Liver (tissue), 3 donors: ENCODE results near the gene PVALEF.

Source experiments
- EGR1 ChIP-seq, 2 donors: IDR thresholded peaks; 2 replicates each; pipeline ENCODE4 v1.6.1; 2016 to 2018; ENCODE audit warnings: antibody characterized with exemption in 2 of 2, low read depth in 2 of 2
- HNF4G ChIP-seq: IDR thresholded peaks from 2 replicates; pipeline ENCODE4 v1.6.1; 2016; ENCODE audit warnings: antibody characterized with exemption
- JUND ChIP-seq, 2 donors: IDR thresholded peaks; 2 replicates each; pipeline ENCODE4 v1.6.1; 2016; ENCODE audit warnings: antibody characterized with exemption in 2 of 2
- MAX ChIP-seq: IDR thresholded peaks from 2 replicates; pipeline ENCODE4 v1.6.1; 2016; ENCODE audit warnings: antibody characterized with exemption
- NR2F2 ChIP-seq: IDR thresholded peaks from 2 replicates; pipeline ENCODE4 v1.6.1; 2016; ENCODE audit warnings: antibody characterized with exemption
- RAD21 ChIP-seq, 2 donors: IDR thresholded peaks; 2 replicates each; pipeline ENCODE4 v1.6.1; 2016; ENCODE audit warnings: antibody characterized with exemption in 2 of 2, mild to moderate bottlenecking in 2 of 2
- RXRA ChIP-seq, 2 donors: IDR thresholded peaks; 2 replicates each; pipeline ENCODE4 v1.6.1; 2017 to 2018; ENCODE audit warnings: antibody characterized with exemption in 2 of 2, mild to moderate bottlenecking in 1 of 2
- SP1 ChIP-seq: IDR thresholded peaks from 2 replicates; pipeline ENCODE4 v1.6.1; 2018; ENCODE audit warnings: antibody characterized with exemption, mild to moderate bottlenecking
- TAF1 ChIP-seq: conservative IDR thresholded peaks from 2 replicates; pipeline ENCODE4 v1.6.1; 2016; ENCODE audit warnings: antibody characterized with exemption, mild to moderate bottlenecking
- ZBTB33 ChIP-seq: IDR thresholded peaks from 2 replicates; pipeline ENCODE4 v1.6.1; 2016; ENCODE audit warnings: antibody characterized with exemption
- TF ChIP-seq, protein P1 (sequence below): fragments of 150-350 bp; IDR thresholded peaks from 2 replicates; pipeline ENCODE4 v1.5.1; 2017; ENCODE audit warnings: improper control_type of control experiment, low read depth, low read length; ENCODE audit not compliant: missing input control
- TF ChIP-seq, protein P2 (sequence below): IDR thresholded peaks from 2 replicates; pipeline ENCODE4 v1.6.1; 2016; ENCODE audit warnings: antibody characterized with exemption, mild to moderate bottlenecking
- TF ChIP-seq, protein P3 (sequence below): IDR thresholded peaks from 2 replicates; pipeline ENCODE4 v1.6.1; 2016; ENCODE audit warnings: antibody characterized with exemption
- donor health status: healthy.
- donor health status: healthy.

DNA sequence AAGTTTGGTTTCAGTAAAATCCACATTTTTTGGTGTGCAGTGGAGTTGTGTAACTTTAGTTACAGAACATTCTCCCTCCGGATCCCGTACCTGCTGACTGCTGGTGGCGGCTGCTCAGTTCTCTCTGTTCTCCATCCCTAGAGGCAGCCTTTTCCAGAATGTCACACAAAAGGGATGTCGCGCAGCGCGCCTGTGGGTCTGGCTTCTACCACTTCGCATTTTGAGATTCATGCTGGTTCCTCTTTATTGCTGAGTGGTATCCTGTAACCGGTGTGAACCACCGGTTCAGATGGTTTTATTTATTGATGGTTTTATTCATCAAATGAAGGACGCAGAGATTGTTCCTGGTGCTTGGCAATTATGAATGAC, 58.4 kb downstream of the PVALEF start:
- TF ChIP-seq, protein P1, sequence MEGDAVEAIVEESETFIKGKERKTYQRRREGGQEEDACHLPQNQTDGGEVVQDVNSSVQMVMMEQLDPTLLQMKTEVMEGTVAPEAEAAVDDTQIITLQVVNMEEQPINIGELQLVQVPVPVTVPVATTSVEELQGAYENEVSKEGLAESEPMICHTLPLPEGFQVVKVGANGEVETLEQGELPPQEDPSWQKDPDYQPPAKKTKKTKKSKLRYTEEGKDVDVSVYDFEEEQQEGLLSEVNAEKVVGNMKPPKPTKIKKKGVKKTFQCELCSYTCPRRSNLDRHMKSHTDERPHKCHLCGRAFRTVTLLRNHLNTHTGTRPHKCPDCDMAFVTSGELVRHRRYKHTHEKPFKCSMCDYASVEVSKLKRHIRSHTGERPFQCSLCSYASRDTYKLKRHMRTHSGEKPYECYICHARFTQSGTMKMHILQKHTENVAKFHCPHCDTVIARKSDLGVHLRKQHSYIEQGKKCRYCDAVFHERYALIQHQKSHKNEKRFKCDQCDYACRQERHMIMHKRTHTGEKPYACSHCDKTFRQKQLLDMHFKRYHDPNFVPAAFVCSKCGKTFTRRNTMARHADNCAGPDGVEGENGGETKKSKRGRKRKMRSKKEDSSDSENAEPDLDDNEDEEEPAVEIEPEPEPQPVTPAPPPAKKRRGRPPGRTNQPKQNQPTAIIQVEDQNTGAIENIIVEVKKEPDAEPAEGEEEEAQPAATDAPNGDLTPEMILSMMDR, result no peak
- no peak for TF ChIP-seq RAD21 (IDR thresholded peaks at IDR 0.05)
- TF ChIP-seq, protein P2, sequence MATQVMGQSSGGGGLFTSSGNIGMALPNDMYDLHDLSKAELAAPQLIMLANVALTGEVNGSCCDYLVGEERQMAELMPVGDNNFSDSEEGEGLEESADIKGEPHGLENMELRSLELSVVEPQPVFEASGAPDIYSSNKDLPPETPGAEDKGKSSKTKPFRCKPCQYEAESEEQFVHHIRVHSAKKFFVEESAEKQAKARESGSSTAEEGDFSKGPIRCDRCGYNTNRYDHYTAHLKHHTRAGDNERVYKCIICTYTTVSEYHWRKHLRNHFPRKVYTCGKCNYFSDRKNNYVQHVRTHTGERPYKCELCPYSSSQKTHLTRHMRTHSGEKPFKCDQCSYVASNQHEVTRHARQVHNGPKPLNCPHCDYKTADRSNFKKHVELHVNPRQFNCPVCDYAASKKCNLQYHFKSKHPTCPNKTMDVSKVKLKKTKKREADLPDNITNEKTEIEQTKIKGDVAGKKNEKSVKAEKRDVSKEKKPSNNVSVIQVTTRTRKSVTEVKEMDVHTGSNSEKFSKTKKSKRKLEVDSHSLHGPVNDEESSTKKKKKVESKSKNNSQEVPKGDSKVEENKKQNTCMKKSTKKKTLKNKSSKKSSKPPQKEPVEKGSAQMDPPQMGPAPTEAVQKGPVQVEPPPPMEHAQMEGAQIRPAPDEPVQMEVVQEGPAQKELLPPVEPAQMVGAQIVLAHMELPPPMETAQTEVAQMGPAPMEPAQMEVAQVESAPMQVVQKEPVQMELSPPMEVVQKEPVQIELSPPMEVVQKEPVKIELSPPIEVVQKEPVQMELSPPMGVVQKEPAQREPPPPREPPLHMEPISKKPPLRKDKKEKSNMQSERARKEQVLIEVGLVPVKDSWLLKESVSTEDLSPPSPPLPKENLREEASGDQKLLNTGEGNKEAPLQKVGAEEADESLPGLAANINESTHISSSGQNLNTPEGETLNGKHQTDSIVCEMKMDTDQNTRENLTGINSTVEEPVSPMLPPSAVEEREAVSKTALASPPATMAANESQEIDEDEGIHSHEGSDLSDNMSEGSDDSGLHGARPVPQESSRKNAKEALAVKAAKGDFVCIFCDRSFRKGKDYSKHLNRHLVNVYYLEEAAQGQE, result no peak
- no peak for TF ChIP-seq MAX
- TF ChIP-seq RXRA (IDR thresholded peaks at IDR 0.05), result no peak
- TF ChIP-seq TAF1, result no peak
- TF ChIP-seq NR2F2, result no peak
- TF ChIP-seq ZBTB33, result no peak
- TF ChIP-seq SP1, result no peak
- no peak for TF ChIP-seq HNF4G
- TF ChIP-seq, protein P3, sequence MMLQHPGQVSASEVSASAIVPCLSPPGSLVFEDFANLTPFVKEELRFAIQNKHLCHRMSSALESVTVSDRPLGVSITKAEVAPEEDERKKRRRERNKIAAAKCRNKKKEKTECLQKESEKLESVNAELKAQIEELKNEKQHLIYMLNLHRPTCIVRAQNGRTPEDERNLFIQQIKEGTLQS, result no peak
- TF ChIP-seq JUND (IDR thresholded peaks at IDR 0.05), result no peak
- no peak for TF ChIP-seq EGR1 (IDR thresholded peaks at IDR 0.05; ENCODE audit: low read depth in 2 of 2)
